ENCODE data around the gene LRP10.
"Not testable (repeated sequence)": the region's sequence is repeated elsewhere in the genome, so short reads cannot be mapped to it uniquely, and the experiment has no call there.

The LRP10 gene

GRCh38 chr14:22890416-22890815 is 18.9 kb downstream of the LRP10 start:
- no peak for DNase-seq

GRCh38 chr14:22892488-22892887 is 20.9 kb downstream of the LRP10 start:
- DNase-seq, result no peak

GRCh38 chr14:22893706-22894105 is 22.2 kb downstream of the LRP10 start:
- DNase-seq, result no peak

- DNase-seq, result no peak
Measured at GRCh38 chr14:22895402-22895801, 23.9 kb downstream of the LRP10 start.

GRCh38 chr14:22896356-22896755 is 24.8 kb downstream of the LRP10 start:
- no peak for DNase-seq

- peak; percentile 58 for DNase-seq
Measured at GRCh38 chr14:22896760-22897159, 25.2 kb downstream of the LRP10 start.

- DNase-seq, result no peak
Measured at GRCh38 chr14:22897357-22897756, 25.8 kb downstream of the LRP10 start.

- DNase-seq, result no peak
Measured at GRCh38 chr14:22898302-22899090, 27.0 kb downstream of the LRP10 start.

- peak; percentile 74 for DNase-seq
Measured at GRCh38 chr14:22900081-22900799, 28.7 kb downstream of the LRP10 start.

- no peak for DNase-seq
Measured at GRCh38 chr14:22901799-22902198, 30.3 kb downstream of the LRP10 start.

- no peak for DNase-seq
Measured at GRCh38 chr14:22903742-22904087, 32.2 kb downstream of the LRP10 start.

GRCh38 chr14:22905627-22906026 is 34.1 kb downstream of the LRP10 start:
- DNase-seq, result no peak

GRCh38 chr14:22906073-22906472 is 34.5 kb downstream of the LRP10 start:
- no peak for DNase-seq

GRCh38 chr14:22907429-22907828 is 35.9 kb downstream of the LRP10 start:
- no peak for DNase-seq

GRCh38 chr14:22908601-22909000 is 37.1 kb downstream of the LRP10 start:
- no peak for DNase-seq

GRCh38 chr14:22910916-22911315 is 39.4 kb downstream of the LRP10 start:
- no peak for DNase-seq

- not testable (repeated sequence) for DNase-seq
Measured at GRCh38 chr14:22914836-22915235, 43.3 kb downstream of the LRP10 start.

- DNase-seq, result no peak
Measured at GRCh38 chr14:22915886-22916521, 44.5 kb downstream of the LRP10 start.

GRCh38 chr14:22918804-22919600 is 47.5 kb downstream of the LRP10 start, which contains the start of gene RBM23:
RBM23 (minus strand) TSS chr14:22919149.
- DNase-seq, result peak; percentile 99

GRCh38 chr14:22919601-22919921 is 48.0 kb downstream of the LRP10 start:
- no peak for DNase-seq

GRCh38 chr14:22920697-22921096 is 49.2 kb downstream of the LRP10 start:
- no peak for DNase-seq

- DNase-seq, result no peak
Measured at GRCh38 chr14:22922294-22922693, 50.8 kb downstream of the LRP10 start.

GRCh38 chr14:22923746-22924145 is 52.2 kb downstream of the LRP10 start:
- DNase-seq, result no peak
